Right cardiac atrium (tissue), 5 donors: ENCODE measurements around the gene TCAP. TPM values are rescaled to one million over a fixed set of nuclear protein-coding genes. Genes with fewer than 3 reads are reported as not detected.

ENCODE experiments used
- ATAC-seq, 2 donors: fragments of 200-7000 bp; cut with Tn5 transposase; one replicate each; pipeline versions ENCODE4 v1.8.0 to v1.9.1; 2020; ENCODE audit warnings: moderate library complexity in 2 of 2, mild to moderate bottlenecking in 1 of 2
- DNase-seq, 3 donors: peaks; one replicate each; pipeline ENCODE4 v3.0.0-alpha.2; 2020
- H3K27ac ChIP-seq: one replicate; pipeline ENCODE4 v1.5.1; 2013; ENCODE audit warnings: mild to moderate bottlenecking, low read length, control low read depth, moderate library complexity
- H3K27me3 ChIP-seq: one replicate; pipeline ENCODE4 v1.6.1; 2013; ENCODE audit not compliant: control insufficient read depth, insufficient read depth
- H3K4me1 ChIP-seq: one replicate; pipeline ENCODE4 v1.6.1; 2013; ENCODE audit warnings: low read length; ENCODE audit not compliant: control insufficient read depth, insufficient read depth
- H3K4me3 ChIP-seq: one replicate; pipeline ENCODE4 v1.5.1; 2013; ENCODE audit warnings: low read length, control low read depth
- H3K9me3 ChIP-seq: one replicate; pipeline ENCODE4 v1.6.1; 2013; ENCODE audit warnings: low read length; ENCODE audit not compliant: control insufficient read depth
- WGBS: extraction: QIAGEN DNeasy Blood & Tissue Kit; methylation state at CpG from one replicate; pipeline ENCODE4 v1.1.7; 2013; 5-methylcytosine and 5-hydroxymethylcytosine counted together
- intact Hi-C, 4 donors: fragments of 100-400 bp; cut with DNase I; formaldehyde crosslinking; loops; one replicate each; pipeline versions ENCODE4 v1.11.0 to v1.14.0; 2022 to 2023
- polyA plus RNA-seq: library from polyadenylated mRNA; stranded (reverse); fragments of 200-250 nt; gene quantifications from one replicate; pipeline ENCODE4 v1.2.3, GENCODE V29; 2013
- total RNA-seq, 4 donors: library from RNA; stranded (reverse); fragmentation: NEBNext Ultra II Directional; extraction: Animal tissue kit (Norgen Biotek cat#: 25700); gene quantifications; one replicate each; pipeline ENCODE4 v1.2.1, GENCODE V29; 2021
- donor health status: healthy with polysubstance abuse.
- donor health status: DM: no; HTN: yes; CAD: no.
- donor health status: DM: no; HTN: no; CAD: no.
- donor health status: DM: no; HTN: yes; CAD: no; lungs with severe emphysema.
- donor health status: DM: yes; HTN: yes; CAD: no.

TCAP gene
- total and polyA plus RNA-seq, 5 donors: 2,357 to 4,928 (median 3,533) TPM

DNA sequence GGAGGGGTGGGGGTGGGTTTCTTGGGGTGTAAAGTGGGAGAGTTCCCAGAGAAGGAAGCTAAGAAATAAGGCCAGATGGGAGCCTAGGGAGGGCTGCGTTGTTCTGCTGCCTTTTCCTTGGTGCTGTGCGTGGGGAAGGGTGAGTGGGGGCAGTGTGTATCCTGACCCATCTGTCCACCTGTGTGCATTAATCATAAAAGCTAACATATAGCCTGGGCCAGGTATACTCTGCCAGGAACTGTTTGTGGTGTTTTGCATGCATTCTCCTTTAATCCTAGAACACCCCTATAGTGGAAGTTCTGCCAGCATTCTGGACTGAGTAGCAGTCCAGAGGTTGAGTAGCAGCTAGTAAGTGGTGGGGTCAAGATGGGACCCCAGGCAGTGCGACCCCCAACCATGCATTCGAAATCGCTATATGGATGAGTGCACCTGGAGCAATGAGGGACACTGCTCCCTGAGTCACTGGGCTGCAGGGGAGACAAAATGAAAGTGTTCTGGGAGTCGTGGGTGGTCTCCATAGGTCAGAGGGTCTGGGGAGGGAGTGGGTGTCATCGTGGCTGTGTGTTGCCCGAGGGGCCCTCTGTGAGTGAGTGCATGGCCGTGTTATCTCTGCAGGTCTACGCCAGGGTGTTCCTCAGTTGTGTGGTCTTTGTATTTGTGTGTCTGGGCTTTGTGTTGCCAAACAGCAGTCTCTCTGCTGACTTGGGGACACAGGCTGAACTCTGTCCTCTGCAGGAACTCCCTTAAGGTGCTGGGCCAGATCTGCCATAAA, 36.0 kb downstream of the TCAP start:
- 33% methylated on average over 10 of the region's 10 CpGs for WGBS

DNA sequence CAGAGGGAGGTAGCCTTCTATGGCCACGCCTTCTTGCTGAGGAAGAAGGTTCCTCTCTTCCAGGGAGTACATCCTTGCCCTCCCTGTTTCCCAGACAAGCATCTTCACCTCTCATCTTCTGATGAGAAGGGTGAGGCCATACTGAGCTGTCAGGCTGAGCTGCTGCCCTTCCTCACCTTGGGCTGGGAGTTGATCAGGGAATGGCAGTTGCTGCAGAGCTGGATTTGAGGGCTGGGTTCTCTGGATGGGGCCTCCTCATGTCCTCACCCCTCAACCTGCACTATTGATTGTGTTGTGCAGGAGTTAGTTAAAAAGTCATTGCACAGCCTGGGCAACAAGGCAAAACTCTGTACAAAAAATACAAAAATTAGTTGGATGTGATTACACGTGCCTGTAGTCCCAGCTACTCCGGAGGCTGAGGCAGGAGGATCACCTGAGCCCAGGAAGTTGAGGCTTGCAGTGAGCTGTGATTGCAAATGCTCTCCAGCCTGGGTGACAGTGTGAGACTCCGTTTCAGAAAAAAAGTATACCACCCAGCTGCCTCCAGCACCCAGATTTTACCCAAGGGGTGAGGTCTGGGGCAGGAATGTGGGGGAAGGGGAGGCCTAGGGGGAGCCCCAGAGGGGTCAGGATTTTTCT, 36.8 kb downstream of the TCAP start:
- no peak overlapping the region for H3K4me3 ChIP-seq
- peak overlapping the region; percentile 49 for H3K27ac ChIP-seq

More for the DNA sequence above, 36.0 kb downstream of the TCAP start:
- no peak for ATAC-seq
- peak in 1 of 3 donors; percentile 26 for DNase-seq
- intact Hi-C loops: loop anchor here in 1 of 4 donors (10.0 kb wide), 1 partner anchor 56 kb away; no protein-coding TSS in a partner anchor
- peak overlapping the region; percentile 91 for H3K4me3 ChIP-seq
- H3K9me3 ChIP-seq: no peaks in the 10 kb centered on the region
- peaks cover 12% of the 10 kb centered on the region for H3K4me1 ChIP-seq
- H3K27ac ChIP-seq: peak overlapping the region; percentile 49
- no peaks in the 10 kb centered on the region for H3K27me3 ChIP-seq

GRCh38 chr17:39702901-39703893, 38.0 kb downstream of the TCAP start:
- intact Hi-C loops: loop anchor here in 1 of 4 donors (10.0 kb wide), 1 partner anchor 58 kb away; no protein-coding TSS in a partner anchor
- peaks cover 12% of the 10 kb centered on the region for H3K4me1 ChIP-seq
- WGBS: 53% methylated on average over 12 of the region's 12 CpGs
- ATAC-seq: peak in 1 of 2 donors; percentile 33
- no peaks in the 10 kb centered on the region for H3K27me3 ChIP-seq
- no peaks in the 10 kb centered on the region for H3K9me3 ChIP-seq
- H3K27ac ChIP-seq: peak overlapping the region; percentile 49
- H3K4me3 ChIP-seq: no peak overlapping the region
- DNase-seq: peak in 2 of 3 donors; percentile 28 to 71

More for the DNA sequence above, 36.8 kb downstream of the TCAP start:
- DNase-seq: no peak
- Histone ChIP-seq H3K4me1 (peaks cover 12% of the 10 kb centered on the region), H3K27me3 (no peaks in the 10 kb centered on the region), H3K9me3 (no peaks in the 10 kb centered on the region)
- no peak for ATAC-seq
- 57% methylated on average over 4 of the region's 4 CpGs for WGBS
- intact Hi-C loops: loop anchor here in 1 of 4 donors (10.0 kb wide), 1 partner anchor 57 kb away; no protein-coding TSS in a partner anchor

DNA sequence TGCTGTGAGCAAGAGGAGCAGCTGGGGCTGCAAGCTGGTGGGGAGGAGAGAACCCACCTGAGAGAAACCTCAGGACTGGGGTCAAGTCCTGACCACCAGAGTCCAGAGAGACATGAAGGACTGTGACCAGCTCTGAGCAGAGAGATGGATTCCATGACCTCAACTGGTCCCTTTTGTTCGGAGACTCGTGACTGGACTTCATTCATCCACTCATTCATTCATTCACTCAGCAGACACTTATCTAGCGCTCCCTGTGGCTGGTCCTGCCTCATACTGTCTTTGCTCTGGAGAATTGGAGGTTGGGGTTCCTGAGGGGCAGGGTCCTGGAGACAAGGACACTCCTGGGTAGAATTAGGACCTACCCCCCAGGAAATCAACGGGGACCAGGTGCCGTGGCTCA, 38.8 kb downstream of the TCAP start:
- no peak overlapping the region for H3K4me3 ChIP-seq
- no peak for ATAC-seq
- WGBS: 87% methylated on average over 5 of the region's 5 CpGs
- intact Hi-C loops: loop anchor here in 1 of 4 donors (10.0 kb wide), 1 partner anchor 59 kb away; no protein-coding TSS in a partner anchor
- DNase-seq: no peak
- no peaks in the 10 kb centered on the region for H3K27me3 ChIP-seq
- peaks cover 12% of the 10 kb centered on the region for H3K4me1 ChIP-seq
- H3K27ac ChIP-seq: peak overlapping the region; percentile 49
- H3K9me3 ChIP-seq: no peaks in the 10 kb centered on the region

DNA sequence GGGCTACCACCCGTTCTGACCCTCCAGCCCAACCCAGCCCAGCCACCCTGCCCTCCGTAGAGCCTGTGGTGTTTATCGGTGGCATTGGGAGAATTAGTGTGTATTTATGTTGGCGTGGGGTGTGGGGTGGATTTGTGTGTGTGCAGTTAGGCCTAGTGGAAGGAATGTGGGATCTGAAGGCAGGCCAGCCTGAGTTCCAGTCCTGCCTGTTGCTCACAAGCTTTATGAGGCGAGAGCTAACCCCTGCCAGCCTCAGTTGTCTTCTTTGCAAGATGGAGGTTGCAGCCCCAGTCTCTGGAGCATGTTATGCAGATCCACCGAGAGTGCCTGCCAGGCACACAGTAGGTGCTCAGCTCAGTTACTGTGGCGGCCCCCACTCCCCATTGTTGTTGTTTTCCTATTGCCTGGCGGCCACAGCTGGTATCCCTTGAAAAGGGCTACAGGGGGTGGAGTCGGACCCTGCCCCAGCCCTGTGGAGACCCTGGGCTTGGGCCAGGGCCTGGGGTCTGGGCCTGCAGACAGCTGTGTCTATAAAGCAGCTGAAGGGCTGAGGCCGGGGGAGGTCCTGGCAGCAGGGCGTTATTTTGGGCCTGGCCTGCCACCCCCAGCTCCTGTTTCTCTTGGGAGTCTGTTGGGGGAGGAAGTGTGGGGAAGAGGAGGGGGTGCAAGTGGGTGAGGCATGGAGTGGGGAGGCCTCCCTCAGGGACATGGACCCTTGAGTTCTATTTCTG, 39.8 kb downstream of the TCAP start:
- WGBS: 39% methylated on average over 11 of the region's 11 CpGs
- ATAC-seq (peak; percentile 5 to 7), DNase-seq (peak in 1 of 3 donors; percentile 66)
- Histone ChIP-seq H3K4me3 (no peak overlapping the region), H3K4me1 (peaks cover 12% of the 10 kb centered on the region), H3K27me3 (no peaks in the 10 kb centered on the region), H3K27ac (peak overlapping the region; percentile 84), H3K9me3 (no peaks in the 10 kb centered on the region)
- intact Hi-C loops: loop anchor here in 1 of 4 donors (10.0 kb wide), 1 partner anchor 60 kb away; no protein-coding TSS in a partner anchor

DNA sequence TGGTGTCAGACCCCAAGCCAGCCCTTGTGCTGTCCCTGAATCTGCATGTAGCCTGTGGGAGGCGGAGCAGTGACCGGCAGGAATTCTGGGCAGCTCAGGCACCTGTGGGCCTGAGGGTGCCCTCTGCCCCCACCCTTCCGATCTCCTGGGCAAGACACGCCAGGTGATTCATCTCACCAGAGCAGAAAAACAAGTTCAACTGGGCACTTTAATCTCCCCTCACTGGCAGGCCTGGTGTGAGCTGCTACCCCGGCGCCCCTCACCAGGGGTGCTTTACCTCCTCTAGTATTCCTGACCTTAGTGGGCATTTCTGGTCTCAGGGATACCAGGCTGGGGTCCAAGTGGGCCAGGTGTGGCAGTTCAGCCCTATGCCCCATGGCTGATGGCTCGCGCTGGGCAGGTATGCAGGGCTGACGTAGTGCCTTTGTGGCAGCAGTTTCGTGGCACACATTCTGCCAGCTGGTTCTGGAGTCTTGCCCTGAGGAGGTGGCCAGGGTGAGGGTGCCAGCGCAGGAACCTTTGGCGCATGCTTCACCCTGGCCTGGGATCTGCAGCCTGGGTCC, 40.7 kb downstream of the TCAP start:
- Histone ChIP-seq H3K27me3 (no peaks in the 10 kb centered on the region), H3K9me3 (no peaks in the 10 kb centered on the region), H3K4me1 (peaks cover 12% of the 10 kb centered on the region), H3K27ac (peak overlapping the region; percentile 84), H3K4me3 (no peak overlapping the region)
- ATAC-seq (peak; percentile 15 to 36), DNase-seq (peak in 1 of 3 donors; percentile 71)
- 65% methylated on average over 12 of the region's 12 CpGs for WGBS
- intact Hi-C loops: loop anchor here in 1 of 4 donors (10.0 kb wide), 1 partner anchor 61 kb away; no protein-coding TSS in a partner anchor

- intact Hi-C loops: loop anchor here in 1 of 4 donors (10.0 kb wide), 1 partner anchor 62 kb away; no protein-coding TSS in a partner anchor
- ATAC-seq: no peak
- no peak for DNase-seq
- Histone ChIP-seq H3K27me3 (no peaks in the 10 kb centered on the region), H3K27ac (peak overlapping the region; percentile 84), H3K4me3 (no peak overlapping the region), H3K9me3 (no peaks in the 10 kb centered on the region), H3K4me1 (peaks cover 12% of the 10 kb centered on the region)
- WGBS: 64% methylated on average over 8 of the region's 8 CpGs
Measured at GRCh38 chr17:39706383-39706782, 41.2 kb downstream of the TCAP start.

DNA sequence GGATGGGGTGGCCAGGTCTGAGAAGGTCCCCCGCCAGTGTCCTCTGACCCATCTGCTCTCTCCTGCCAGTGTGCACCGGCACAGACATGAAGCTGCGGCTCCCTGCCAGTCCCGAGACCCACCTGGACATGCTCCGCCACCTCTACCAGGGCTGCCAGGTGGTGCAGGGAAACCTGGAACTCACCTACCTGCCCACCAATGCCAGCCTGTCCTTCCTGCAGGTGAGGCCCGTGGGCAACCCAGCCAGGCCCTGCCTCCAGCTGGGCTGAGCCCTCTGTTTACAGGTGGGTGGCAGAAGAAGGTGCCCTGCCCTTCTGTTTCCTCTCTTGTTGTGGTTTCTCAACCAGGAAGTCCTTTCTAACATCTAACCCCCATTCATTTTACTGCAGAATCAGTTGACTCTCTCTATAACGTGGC, 41.8 kb downstream of the TCAP start:
- no peak for ATAC-seq
- intact Hi-C loops: loop anchor here in 1 of 4 donors (10.0 kb wide), 1 partner anchor 62 kb away; no protein-coding TSS in a partner anchor
- no peak for DNase-seq
- Histone ChIP-seq H3K9me3 (no peaks in the 10 kb centered on the region), H3K4me3 (no peak overlapping the region), H3K27ac (no peak overlapping the region), H3K4me1 (peaks cover 9% of the 10 kb centered on the region), H3K27me3 (no peaks in the 10 kb centered on the region)
- WGBS: 78% methylated on average over 7 of the region's 7 CpGs

- H3K4me1 ChIP-seq: peaks cover 7% of the 10 kb centered on the region
- no peak overlapping the region for H3K4me3 ChIP-seq
- no peaks in the 10 kb centered on the region for H3K27me3 ChIP-seq
- H3K9me3 ChIP-seq: no peaks in the 10 kb centered on the region
- intact Hi-C loops: loop anchor here in 1 of 4 donors (10.0 kb wide), 1 partner anchor 65 kb away; no protein-coding TSS in a partner anchor
- DNase-seq (no peak), ATAC-seq (no peak)
- no peak overlapping the region for H3K27ac ChIP-seq
- 84% methylated on average over 14 of the region's 14 CpGs for WGBS
Measured at GRCh38 chr17:39709319-39709997, 44.3 kb downstream of the TCAP start.
